A549 (cell line): ENCODE results near the gene BANF1. TPM values are rescaled to one million over a fixed set of nuclear protein-coding genes. Genes with fewer than 3 reads are reported as not detected.

Experiments used
- ATAC-seq, 2 experiments: fragments of 200-7000 bp in 1 of 2; fragments of >200 bp in 1 of 2; cut with Nextera tagmentation in 1 of 2; cut with Tn5 transposase in 1 of 2; 3 replicates each; pipeline versions ENCODE4 v1.8.0 to v1.9.1; 2018 to 2020; ENCODE audit warnings: mild to moderate bottlenecking in 1 of 2, moderate library complexity in 1 of 2
- CTCF ChIA-PET: fragments of 300-600 bp; sonication (Branson Sonifier 250); formaldehyde crosslinking; extraction: SDS; loops from one replicate; lab custom pipeline; 2021; ENCODE audit warnings: antibody characterized with exemption, inconsistent platforms; lab: Yijun Ruan, JAX
- POLR2A ChIA-PET: fragments of 350-600 bp; formaldehyde crosslinking; extraction: SDS; loops from one replicate; lab custom pipeline; 2021; ENCODE audit warnings: antibody characterized with exemption, inconsistent platforms; lab: Yijun Ruan, JAX
- DNase-seq, 2 experiments: peaks; one replicate each; pipeline versions ENCODE4 v3.0.0 to v3.0.0-alpha.2; 2011 to 2016; ENCODE audit warnings: low read depth in 1 of 2, low spot score in 1 of 2
- FAIRE-seq: peaks from 2 replicates; lab custom pipeline; 2011; peaks lifted over from hg19 to GRCh38; lab: Jason Lieb, UNC
- H3K27ac ChIP-seq, 2 experiments: fragments of >200 bp; sonication (Bioruptor Twin); formaldehyde crosslinking; 3 replicates each; pipeline ENCODE4 v1.5.1; 2016 to 2017
- H3K4me1 ChIP-seq: fragments of >200 bp; sonication (Bioruptor Twin); formaldehyde crosslinking; 3 replicates; pipeline ENCODE4 v1.6.1; 2016
- H3K4me2 ChIP-seq: fragments of >200 bp; sonication (Bioruptor Twin); formaldehyde crosslinking; 3 replicates; pipeline ENCODE4 v1.6.1; 2016
- H3K4me3 ChIP-seq: fragments of >200 bp; sonication (Bioruptor Twin); formaldehyde crosslinking; 3 replicates; pipeline ENCODE4 v1.5.1; 2016
- H3K9me3 ChIP-seq: fragments of >200 bp; sonication (Bioruptor Twin); formaldehyde crosslinking; 3 replicates; pipeline ENCODE4 v1.6.1; 2016
- ATOH8 ChIP-seq: fragments of 250-450 bp; sonication (Bioruptor Pico); IDR thresholded peaks from 2 replicates; pipeline ENCODE4 v1.5.0; 2020; ENCODE audit warnings: low read depth, mild to moderate bottlenecking, moderate library complexity
- CBX8 ChIP-seq: fragments of 200-600 bp; sonication (generic); IDR thresholded peaks from 2 replicates; pipeline ENCODE4 v1.6.1; 2016
- CHD2 ChIP-seq: fragments of 150-350 bp; IDR thresholded peaks from 2 replicates; pipeline ENCODE4 v1.6.1; 2014; ENCODE audit warnings: low read length; ENCODE audit not compliant: partially characterized antibody
- E2F6 ChIP-seq: IDR thresholded peaks from 2 replicates; pipeline ENCODE4 v1.6.1; 2012; ENCODE audit warnings: low read depth, borderline replicate concordance
- EHMT2 ChIP-seq: fragments of 200-600 bp; sonication (generic); IDR thresholded peaks from 2 replicates; pipeline ENCODE4 v1.6.1; 2016; ENCODE audit warnings: antibody characterized with exemption, low read depth, mild to moderate bottlenecking, moderate library complexity
- ESRRA ChIP-seq: fragments of 150-350 bp; IDR thresholded peaks from 2 replicates; pipeline ENCODE4 v1.6.1; 2014; ENCODE audit warnings: mild to moderate bottlenecking, low read length, borderline replicate concordance
- FOSL2 ChIP-seq, 2 experiments: fragments of 450-650 bp in 1 of 2; fragments of >200 bp in 1 of 2; sonication (Bioruptor Twin) in 1 of 2; formaldehyde crosslinking; IDR thresholded peaks; 2 replicates each; pipeline versions ENCODE4 v1.5.0 to v1.6.1; 2016 to 2020; ENCODE audit warnings: mild to moderate bottlenecking in 1 of 2, moderate library complexity in 1 of 2
- FOXS1 ChIP-seq: fragments of 250-450 bp; sonication (Bioruptor Pico); IDR thresholded peaks from 2 replicates; pipeline ENCODE4 v1.5.0; 2020; ENCODE audit warnings: mild to moderate bottlenecking, moderate library complexity
- HOXB5 ChIP-seq: fragments of 250-450 bp; sonication (Bioruptor Pico); IDR thresholded peaks from 2 replicates; pipeline ENCODE4 v1.5.0; 2020; ENCODE audit warnings: mild to moderate bottlenecking, moderate library complexity
- KDM1A ChIP-seq: fragments of 200-600 bp; sonication (generic); IDR thresholded peaks from 2 replicates; pipeline ENCODE4 v1.6.1; 2016; ENCODE audit warnings: low read depth, mild to moderate bottlenecking
- NPAS2 ChIP-seq: fragments of 250-450 bp; sonication (Bioruptor Pico); IDR thresholded peaks from 2 replicates; pipeline ENCODE4 v1.8.0; 2022; ENCODE audit warnings: mild to moderate bottlenecking, moderate library complexity, borderline replicate concordance
- NR3C1 ChIP-seq: fragments of >200 bp; sonication (Bioruptor Twin); formaldehyde crosslinking; IDR thresholded peaks from 3 replicates; pipeline ENCODE4 v1.6.1; 2017
- POLR2A ChIP-seq: IDR thresholded peaks from 2 replicates; pipeline ENCODE4 v1.6.1; 2012; ENCODE audit warnings: mild to moderate bottlenecking, low read length
- POLR2AphosphoS2 ChIP-seq: conservative IDR thresholded peaks from 2 replicates; pipeline ENCODE4 v1.6.1; 2012; ENCODE audit warnings: low read length, improper control_type of control experiment, inconsistent platforms
- RAD21 ChIP-seq, 2 experiments: fragments of >200 bp in 1 of 2; sonication (Bioruptor Twin) in 1 of 2; formaldehyde crosslinking in 1 of 2; IDR thresholded peaks in 1 of 2; conservative IDR thresholded peaks in 1 of 2; 2 replicates in 1 of 2; 3 replicates in 1 of 2; pipeline ENCODE4 v1.6.1; 2012 to 2018; ENCODE audit warnings: inconsistent platforms in 1 of 2
- RARB ChIP-seq: fragments of 250-450 bp; sonication (Bioruptor Pico); IDR thresholded peaks from 2 replicates; pipeline ENCODE4 v1.8.0; 2021; ENCODE audit warnings: mild to moderate bottlenecking, moderate library complexity
- RNF2 ChIP-seq: fragments of 200-600 bp; sonication (generic); IDR thresholded peaks from 2 replicates; pipeline ENCODE4 v1.6.1; 2016; ENCODE audit warnings: low read depth, mild to moderate bottlenecking, antibody characterized with exemption, moderate library complexity, borderline replicate concordance
- SREBF2 ChIP-seq: fragments of 450-650 bp; IDR thresholded peaks from 2 replicates; pipeline ENCODE4 v1.6.1; 2014; ENCODE audit warnings: mild to moderate bottlenecking, moderate library complexity
- TP53 ChIP-seq: fragments of 250-450 bp; sonication (Bioruptor Pico); IDR thresholded peaks from 2 replicates; pipeline ENCODE4 v1.5.0; 2021; ENCODE audit warnings: mild to moderate bottlenecking, moderate library complexity
- WGBS: methylation state at CpG from one replicate; pipeline ENCODE4 v1.1.6; 2017; ENCODE audit errors: missing lambda C conversion rate; 5-methylcytosine and 5-hydroxymethylcytosine counted together
- polyA plus RNA-seq, 4 experiments: library from polyadenylated mRNA; depleted of rRNA in 3 of 4; stranded (reverse); fragments of >200 nt; fragmentation: RNase III in 1 of 4; extraction: RNeasy Plus Mini Kit Qiagen cat#74134 plus additional on column Dnase treatment in 1 of 4; gene quantifications; 2 replicates in 3 of 4; 3 replicates in 1 of 4; pipeline ENCODE4 v1.2.3, GENCODE V29; 2011 to 2017
- TF ChIP-seq, protein P1 (sequence below): fragments of 250-450 bp; sonication (Bioruptor Pico); IDR thresholded peaks from 2 replicates; pipeline ENCODE4 v1.5.0; 2021; ENCODE audit warnings: mild to moderate bottlenecking, moderate library complexity, borderline replicate concordance
- TF ChIP-seq, protein P2 (sequence below): fragments of 450-650 bp; IDR thresholded peaks from 2 replicates; pipeline ENCODE4 v1.6.1; 2014; ENCODE audit warnings: antibody characterized with exemption
- TF ChIP-seq, protein P3 (sequence below): IDR thresholded peaks from 2 replicates; pipeline ENCODE4 v1.6.1; 2012

Gene BANF1
- polyA plus RNA-seq, 2 of the 4 experiments (the other 2 are of a cell fraction): 309 to 399 TPM

DNA sequence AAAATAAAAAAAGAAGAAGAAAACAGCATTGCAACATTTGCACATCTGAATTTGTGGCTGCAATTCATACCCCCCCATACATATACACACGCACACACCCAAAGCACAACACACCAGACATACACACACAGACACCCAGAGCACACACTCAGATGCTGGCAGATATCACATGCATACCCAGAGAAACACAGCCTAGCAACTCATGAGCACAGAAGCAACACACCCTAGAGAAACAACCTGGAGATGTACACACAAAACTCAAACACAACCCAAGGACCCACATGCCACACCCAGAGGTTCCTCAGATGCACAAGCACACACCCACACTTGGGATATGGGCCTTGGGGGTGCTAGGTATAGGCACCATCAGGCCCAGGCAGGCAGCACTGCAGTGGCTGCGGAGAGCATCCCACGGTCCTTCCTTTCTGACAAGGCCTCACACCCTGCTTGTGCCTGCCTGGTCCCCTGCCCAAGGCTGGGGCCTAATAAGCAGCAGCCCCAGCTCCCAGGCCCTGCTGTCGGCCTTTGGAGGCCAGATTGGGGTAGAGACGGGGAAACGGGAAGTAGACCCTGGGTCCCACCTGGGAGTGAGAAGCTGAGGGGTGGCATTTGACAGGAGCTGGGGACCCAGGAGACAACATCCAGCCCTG is 12.6 kb downstream of the BANF1 start:
- ChIA-PET CTCF (interaction anchor here (0.6 to 11.6 kb wide), 9 partner anchors 7 to 331 kb away, joined by 3 to 121 read pairs (median 3); no protein-coding TSS in a partner anchor), POLR2A (no interaction called here)
- Histone ChIP-seq H3K4me1 (peaks cover 12% of the 10 kb centered on the region), H3K9me3 (no peaks in the 10 kb centered on the region), H3K4me2 (no peak overlapping the region), H3K27ac (peak overlapping the region in 1 of 2 experiments; percentile 48; a peak in 3 of 6 replicates), H3K4me3 (no peak overlapping the region)
- no peak for FAIRE-seq
- no peak for DNase-seq
- WGBS: 95% methylated on average over 4 of the region's 6 CpGs
- ATAC-seq: peak in 1 of 2 experiments; percentile 39; a peak in 3 of 6 replicates
- TF ChIP-seq ATOH8 (CRISPR knock-in tag): no peak
- no peak for TF ChIP-seq POLR2A
- no peak for TF ChIP-seq RAD21 (conservative IDR thresholded peaks at IDR 0.05 in 1 of 2, IDR thresholded peaks at IDR 0.05 in 1 of 2)
- no peak for TF ChIP-seq FOXS1 (CRISPR knock-in tag)
- no peak for TF ChIP-seq EHMT2
- TF ChIP-seq E2F6: no peak
- no peak for TF ChIP-seq FOSL2 (IDR thresholded peaks at IDR 0.05)
- TF ChIP-seq FOSL2 (CRISPR knock-in tag; IDR thresholded peaks at IDR 0.05): no peak
- TF ChIP-seq POLR2AphosphoS2: no peak
- TF ChIP-seq, protein P1, sequence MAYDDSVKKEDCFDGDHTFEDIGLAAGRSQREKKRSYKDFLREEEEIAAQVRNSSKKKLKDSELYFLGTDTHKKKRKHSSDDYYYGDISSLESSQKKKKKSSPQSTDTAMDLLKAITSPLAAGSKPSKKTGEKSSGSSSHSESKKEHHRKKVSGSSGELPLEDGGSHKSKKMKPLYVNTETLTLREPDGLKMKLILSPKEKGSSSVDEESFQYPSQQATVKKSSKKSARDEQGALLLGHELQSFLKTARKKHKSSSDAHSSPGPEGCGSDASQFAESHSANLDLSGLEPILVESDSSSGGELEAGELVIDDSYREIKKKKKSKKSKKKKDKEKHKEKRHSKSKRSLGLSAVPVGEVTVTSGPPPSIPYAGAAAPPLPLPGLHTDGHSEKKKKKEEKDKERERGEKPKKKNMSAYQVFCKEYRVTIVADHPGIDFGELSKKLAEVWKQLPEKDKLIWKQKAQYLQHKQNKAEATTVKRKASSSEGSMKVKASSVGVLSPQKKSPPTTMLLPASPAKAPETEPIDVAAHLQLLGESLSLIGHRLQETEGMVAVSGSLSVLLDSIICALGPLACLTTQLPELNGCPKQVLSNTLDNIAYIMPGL (CRISPR knock-in tag): no peak
- no peak for TF ChIP-seq HOXB5 (CRISPR knock-in tag)
- no peak for TF ChIP-seq NR3C1
- TF ChIP-seq CHD2: no peak

DNA sequence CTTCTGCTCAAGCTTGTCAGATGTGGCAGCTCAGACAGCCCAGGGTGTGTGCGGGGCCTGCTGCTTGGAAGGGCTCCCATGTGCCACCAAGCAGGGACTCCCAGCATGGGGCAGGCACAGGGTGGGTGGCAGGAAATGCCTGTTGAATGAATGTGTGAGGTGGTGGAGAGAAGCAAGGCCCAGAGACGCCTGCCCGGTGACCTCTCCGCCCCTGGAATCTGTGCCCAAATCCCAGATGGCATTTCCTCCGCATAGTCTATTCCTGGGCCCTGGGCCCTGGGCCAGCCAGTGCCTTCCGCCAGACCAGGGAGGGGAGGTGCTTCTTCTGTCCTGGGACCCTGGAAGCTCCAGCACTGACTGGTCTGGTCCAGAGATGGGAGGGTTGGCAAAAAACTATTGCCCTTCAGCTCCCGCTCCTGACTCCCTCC is 13.2 kb downstream of the BANF1 start:
- H3K4me3 ChIP-seq: no peak overlapping the region
- ChIA-PET CTCF (interaction anchor here (0.6 to 1.4 kb wide), 7 partner anchors 22 to 131 kb away, joined by 3 to 7 read pairs (median 3); no protein-coding TSS in a partner anchor), POLR2A (no interaction called here)
- 34% methylated on average over 6 of the region's 7 CpGs for WGBS
- no peak for DNase-seq
- no peak for TF ChIP-seq TP53 (CRISPR knock-in tag)
- no peak for TF ChIP-seq SREBF2
- peak overlapping the region in 1 of 2 experiments; percentile 48; a peak in 2 of 6 replicates for H3K27ac ChIP-seq
- peak in 1 of 2 experiments; percentile 26; a peak in 3 of 6 replicates for ATAC-seq
- H3K4me2 ChIP-seq: no peak overlapping the region
- no peaks in the 10 kb centered on the region for H3K9me3 ChIP-seq
- no peak for FAIRE-seq
- H3K4me1 ChIP-seq: peaks cover 12% of the 10 kb centered on the region

GRCh38 chr11:66015936-66016792 is 13.9 kb downstream of the BANF1 start:
- DNase-seq: no peak
- Histone ChIP-seq H3K4me1 (peaks cover 18% of the 10 kb centered on the region), H3K4me2 (no peak overlapping the region), H3K9me3 (no peaks in the 10 kb centered on the region), H3K27ac (peak overlapping the region in 1 of 2 experiments; percentile 48; a peak in 2 of 6 replicates), H3K4me3 (no peak overlapping the region)
- no peak for FAIRE-seq
- ATAC-seq: no peak; a peak in 1 of 6 replicates
- ChIA-PET POLR2A (no interaction called here), CTCF (interaction anchor here (0.6 to 1.4 kb wide), 6 partner anchors 21 to 131 kb away, joined by 3 to 4 read pairs (median 3); no protein-coding TSS in a partner anchor)
- 87% methylated on average over 16 of the region's 18 CpGs for WGBS
- TF ChIP-seq, protein P2, sequence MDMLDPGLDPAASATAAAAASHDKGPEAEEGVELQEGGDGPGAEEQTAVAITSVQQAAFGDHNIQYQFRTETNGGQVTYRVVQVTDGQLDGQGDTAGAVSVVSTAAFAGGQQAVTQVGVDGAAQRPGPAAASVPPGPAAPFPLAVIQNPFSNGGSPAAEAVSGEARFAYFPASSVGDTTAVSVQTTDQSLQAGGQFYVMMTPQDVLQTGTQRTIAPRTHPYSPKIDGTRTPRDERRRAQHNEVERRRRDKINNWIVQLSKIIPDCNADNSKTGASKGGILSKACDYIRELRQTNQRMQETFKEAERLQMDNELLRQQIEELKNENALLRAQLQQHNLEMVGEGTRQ: no peak
- no peak for TF ChIP-seq E2F6
- TF ChIP-seq NR3C1: no peak
- no peak for TF ChIP-seq FOXS1 (CRISPR knock-in tag)
- no peak for TF ChIP-seq NPAS2
- no peak for TF ChIP-seq RNF2
- no peak for TF ChIP-seq RARB
- no peak for TF ChIP-seq ESRRA
- TF ChIP-seq, protein P3, sequence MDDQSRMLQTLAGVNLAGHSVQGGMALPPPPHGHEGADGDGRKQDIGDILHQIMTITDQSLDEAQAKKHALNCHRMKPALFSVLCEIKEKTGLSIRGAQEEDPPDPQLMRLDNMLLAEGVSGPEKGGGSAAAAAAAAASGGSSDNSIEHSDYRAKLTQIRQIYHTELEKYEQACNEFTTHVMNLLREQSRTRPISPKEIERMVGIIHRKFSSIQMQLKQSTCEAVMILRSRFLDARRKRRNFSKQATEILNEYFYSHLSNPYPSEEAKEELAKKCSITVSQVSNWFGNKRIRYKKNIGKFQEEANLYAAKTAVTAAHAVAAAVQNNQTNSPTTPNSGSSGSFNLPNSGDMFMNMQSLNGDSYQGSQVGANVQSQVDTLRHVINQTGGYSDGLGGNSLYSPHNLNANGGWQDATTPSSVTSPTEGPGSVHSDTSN: no peak
- TF ChIP-seq KDM1A: no peak
- no peak for TF ChIP-seq ATOH8 (CRISPR knock-in tag)
- TF ChIP-seq CBX8: no peak
- no peak for TF ChIP-seq EHMT2
